ENCODE measurements around the gene CEP170B. TPM values are rescaled to one million over a fixed set of nuclear protein-coding genes. Genes with fewer than 3 reads are reported as not detected.
A peak's percentile ranks its signal among the peaks of the same experiment; 100 is the strongest.

CEP170B gene
- total RNA-seq, 1 donor = 1.0 TPM

- Histone ChIP-seq H3K27me3 (ENCODE audit: insufficient read depth, low read length) (peaks cover 10% of the 10 kb centered on the region), H3K9me3 (ENCODE audit: low read depth, low read length) (no peaks in the 10 kb centered on the region), H3K4me3 (ENCODE audit: low read length) (no peak overlapping the region)
Observed at GRCh38 chr14:104858811-104859426, 6.1 kb upstream of the CEP170B start.

GRCh38 chr14:104859900-104860299 lies 5.2 kb upstream of the CEP170B start:
- Histone ChIP-seq H3K9me3 (ENCODE audit: low read depth, low read length) (no peaks in the 10 kb centered on the region), H3K4me3 (ENCODE audit: low read length) (no peak overlapping the region), H3K4me1 (ENCODE audit: insufficient read depth, low read length) (peaks cover 3% of the 10 kb centered on the region), H3K27me3 (ENCODE audit: insufficient read depth, low read length) (peaks cover 12% of the 10 kb centered on the region)

More at GRCh38 chr14:104858811-104859426, 6.1 kb upstream of the CEP170B start:
- no peaks in the 10 kb centered on the region for H3K4me1 ChIP-seq (ENCODE audit: insufficient read depth, low read length)

GRCh38 chr14:104860414-104860813 lies 4.7 kb upstream of the CEP170B start:
- H3K9me3 ChIP-seq (ENCODE audit: low read depth, low read length) = no peaks in the 10 kb centered on the region
- peaks cover 12% of the 10 kb centered on the region for H3K27me3 ChIP-seq (ENCODE audit: insufficient read depth, low read length)
- H3K4me1 ChIP-seq (ENCODE audit: insufficient read depth, low read length) = peaks cover 3% of the 10 kb centered on the region
- no peak overlapping the region for H3K4me3 ChIP-seq (ENCODE audit: low read length)

- Histone ChIP-seq H3K27me3 (ENCODE audit: insufficient read depth, low read length) (peaks cover 29% of the 10 kb centered on the region), H3K9me3 (ENCODE audit: low read depth, low read length) (no peaks in the 10 kb centered on the region), H3K4me3 (ENCODE audit: low read length) (no peak overlapping the region), H3K4me1 (ENCODE audit: insufficient read depth, low read length) (peaks cover 12% of the 10 kb centered on the region)
Observed at GRCh38 chr14:104863131-104863862, 1.8 kb upstream of the CEP170B start.

GRCh38 chr14:104863923-104864266 lies 1.2 kb upstream of the CEP170B start:
- Histone ChIP-seq H3K4me3 (ENCODE audit: low read length) (no peak overlapping the region), H3K9me3 (ENCODE audit: low read depth, low read length) (no peaks in the 10 kb centered on the region), H3K4me1 (ENCODE audit: insufficient read depth, low read length) (peaks cover 12% of the 10 kb centered on the region), H3K27me3 (ENCODE audit: insufficient read depth, low read length) (peaks cover 29% of the 10 kb centered on the region)

GRCh38 chr14:104864267-104865080 lies 594 bp upstream of the CEP170B start:
- no peaks in the 10 kb centered on the region for H3K9me3 ChIP-seq (ENCODE audit: low read depth, low read length)
- H3K4me3 ChIP-seq (ENCODE audit: low read length) = no peak overlapping the region
- peaks cover 12% of the 10 kb centered on the region for H3K4me1 ChIP-seq (ENCODE audit: insufficient read depth, low read length)
- peaks cover 29% of the 10 kb centered on the region for H3K27me3 ChIP-seq (ENCODE audit: insufficient read depth, low read length)

GRCh38 chr14:104865631-104866441 lies 768 bp downstream of the CEP170B start:
- peak overlapping the region; percentile 26 for H3K4me3 ChIP-seq (ENCODE audit: low read length)
- peaks cover 29% of the 10 kb centered on the region for H3K27me3 ChIP-seq (ENCODE audit: insufficient read depth, low read length)
- H3K4me1 ChIP-seq (ENCODE audit: insufficient read depth, low read length) = peaks cover 12% of the 10 kb centered on the region
- H3K9me3 ChIP-seq (ENCODE audit: low read depth, low read length) = no peaks in the 10 kb centered on the region

GRCh38 chr14:104866451-104867370 lies 1.6 kb downstream of the CEP170B start:
- peaks cover 12% of the 10 kb centered on the region for H3K4me1 ChIP-seq (ENCODE audit: insufficient read depth, low read length)
- H3K27me3 ChIP-seq (ENCODE audit: insufficient read depth, low read length) = peaks cover 29% of the 10 kb centered on the region
- no peak overlapping the region for H3K4me3 ChIP-seq (ENCODE audit: low read length)
- H3K9me3 ChIP-seq (ENCODE audit: low read depth, low read length) = no peaks in the 10 kb centered on the region

- peaks cover 12% of the 10 kb centered on the region for H3K4me1 ChIP-seq (ENCODE audit: insufficient read depth, low read length)
- H3K4me3 ChIP-seq (ENCODE audit: low read length) = no peak overlapping the region
- H3K9me3 ChIP-seq (ENCODE audit: low read depth, low read length) = no peaks in the 10 kb centered on the region
- H3K27me3 ChIP-seq (ENCODE audit: insufficient read depth, low read length) = peaks cover 27% of the 10 kb centered on the region
Observed at GRCh38 chr14:104867371-104868059, 2.4 kb downstream of the CEP170B start.

GRCh38 chr14:104868060-104868740 lies 3.1 kb downstream of the CEP170B start:
- Histone ChIP-seq H3K27me3 (ENCODE audit: insufficient read depth, low read length) (peaks cover 20% of the 10 kb centered on the region), H3K4me1 (ENCODE audit: insufficient read depth, low read length) (peaks cover 12% of the 10 kb centered on the region), H3K9me3 (ENCODE audit: low read depth, low read length) (no peaks in the 10 kb centered on the region), H3K4me3 (ENCODE audit: low read length) (no peak overlapping the region)

- Histone ChIP-seq H3K4me3 (ENCODE audit: low read length) (no peak overlapping the region), H3K9me3 (ENCODE audit: low read depth, low read length) (no peaks in the 10 kb centered on the region), H3K27me3 (ENCODE audit: insufficient read depth, low read length) (peaks cover 19% of the 10 kb centered on the region), H3K4me1 (ENCODE audit: insufficient read depth, low read length) (peaks cover 12% of the 10 kb centered on the region)
Observed at GRCh38 chr14:104868811-104869572, 3.9 kb downstream of the CEP170B start.

GRCh38 chr14:104869669-104870367 lies 4.8 kb downstream of the CEP170B start:
- H3K4me1 ChIP-seq (ENCODE audit: insufficient read depth, low read length) = peaks cover 9% of the 10 kb centered on the region
- H3K27me3 ChIP-seq (ENCODE audit: insufficient read depth, low read length) = peaks cover 16% of the 10 kb centered on the region
- no peak overlapping the region for H3K4me3 ChIP-seq (ENCODE audit: low read length)
- no peaks in the 10 kb centered on the region for H3K9me3 ChIP-seq (ENCODE audit: low read depth, low read length)

Data from mononuclear cell (primary cell).